GM08714 (cell line): ENCODE measurements around the gene TBC1D30.
"Not testable (repeated sequence)": the region's sequence is repeated elsewhere in the genome, so short reads cannot be mapped to it uniquely, and the experiment has no call there.

Experiments
- H3K4me3 ChIP-seq: fragments of 200-500 bp; sonication (Bioruptor generic); 2 replicates; pipeline ENCODE4 v1.5.1; 2014; ENCODE audit warnings: mild to moderate bottlenecking, low read length, inconsistent platforms
- ZNF274 ChIP-seq: IDR thresholded peaks from 2 replicates; pipeline ENCODE4 v1.6.1; 2012; ENCODE audit warnings: mild to moderate bottlenecking, low read depth, low read length

The TBC1D30 gene, protein sequence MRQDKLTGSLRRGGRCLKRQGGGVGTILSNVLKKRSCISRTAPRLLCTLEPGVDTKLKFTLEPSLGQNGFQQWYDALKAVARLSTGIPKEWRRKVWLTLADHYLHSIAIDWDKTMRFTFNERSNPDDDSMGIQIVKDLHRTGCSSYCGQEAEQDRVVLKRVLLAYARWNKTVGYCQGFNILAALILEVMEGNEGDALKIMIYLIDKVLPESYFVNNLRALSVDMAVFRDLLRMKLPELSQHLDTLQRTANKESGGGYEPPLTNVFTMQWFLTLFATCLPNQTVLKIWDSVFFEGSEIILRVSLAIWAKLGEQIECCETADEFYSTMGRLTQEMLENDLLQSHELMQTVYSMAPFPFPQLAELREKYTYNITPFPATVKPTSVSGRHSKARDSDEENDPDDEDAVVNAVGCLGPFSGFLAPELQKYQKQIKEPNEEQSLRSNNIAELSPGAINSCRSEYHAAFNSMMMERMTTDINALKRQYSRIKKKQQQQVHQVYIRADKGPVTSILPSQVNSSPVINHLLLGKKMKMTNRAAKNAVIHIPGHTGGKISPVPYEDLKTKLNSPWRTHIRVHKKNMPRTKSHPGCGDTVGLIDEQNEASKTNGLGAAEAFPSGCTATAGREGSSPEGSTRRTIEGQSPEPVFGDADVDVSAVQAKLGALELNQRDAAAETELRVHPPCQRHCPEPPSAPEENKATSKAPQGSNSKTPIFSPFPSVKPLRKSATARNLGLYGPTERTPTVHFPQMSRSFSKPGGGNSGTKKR

DNA sequence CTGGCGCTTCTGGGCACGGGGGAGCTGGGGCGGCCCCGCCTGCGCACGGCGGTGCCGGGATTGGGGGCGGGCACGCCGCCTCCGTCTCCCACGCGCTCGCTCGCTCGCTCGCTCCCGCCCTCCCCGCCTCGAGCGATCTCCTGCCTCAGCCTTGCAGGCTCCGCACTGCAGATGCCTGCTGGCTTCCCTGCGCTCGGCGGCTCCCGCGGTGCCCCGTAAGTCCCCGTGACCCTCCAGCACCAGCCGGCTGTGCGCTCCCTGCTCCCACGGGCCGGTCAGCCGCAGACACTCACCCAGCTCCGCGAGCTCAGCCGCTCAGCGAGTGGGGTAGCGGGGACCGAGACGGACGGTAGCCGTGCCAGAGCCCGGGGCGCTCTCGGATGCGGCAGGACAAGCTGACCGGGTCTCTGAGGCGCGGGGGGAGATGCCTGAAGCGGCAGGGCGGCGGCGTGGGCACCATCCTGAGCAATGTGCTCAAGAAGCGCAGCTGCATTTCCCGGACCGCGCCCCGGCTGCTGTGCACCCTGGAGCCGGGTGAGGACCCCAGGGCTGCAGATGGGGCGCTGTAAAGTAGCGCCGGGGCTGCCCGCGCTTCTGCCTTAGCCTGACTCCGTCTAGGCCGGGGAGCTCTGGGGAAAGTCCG, at the start of gene TBC1D30:
Gene TBC1D30, plus strand, starts transcription at position 148 of the 643 bp plus-strand sequence. Its CDS starts 233 bp downstream, at position 381.
- TF ChIP-seq ZNF274, result no peak
- peak within 1 kb of the TSS; percentile 55; the same call in 1 of the 2 replicates for H3K4me3 ChIP-seq

- not testable (repeated sequence) for H3K4me3 ChIP-seq
These were observed 49.2 kb upstream of the TBC1D30 start for GRCh38 chr12:64775147-64775736.

DNA sequence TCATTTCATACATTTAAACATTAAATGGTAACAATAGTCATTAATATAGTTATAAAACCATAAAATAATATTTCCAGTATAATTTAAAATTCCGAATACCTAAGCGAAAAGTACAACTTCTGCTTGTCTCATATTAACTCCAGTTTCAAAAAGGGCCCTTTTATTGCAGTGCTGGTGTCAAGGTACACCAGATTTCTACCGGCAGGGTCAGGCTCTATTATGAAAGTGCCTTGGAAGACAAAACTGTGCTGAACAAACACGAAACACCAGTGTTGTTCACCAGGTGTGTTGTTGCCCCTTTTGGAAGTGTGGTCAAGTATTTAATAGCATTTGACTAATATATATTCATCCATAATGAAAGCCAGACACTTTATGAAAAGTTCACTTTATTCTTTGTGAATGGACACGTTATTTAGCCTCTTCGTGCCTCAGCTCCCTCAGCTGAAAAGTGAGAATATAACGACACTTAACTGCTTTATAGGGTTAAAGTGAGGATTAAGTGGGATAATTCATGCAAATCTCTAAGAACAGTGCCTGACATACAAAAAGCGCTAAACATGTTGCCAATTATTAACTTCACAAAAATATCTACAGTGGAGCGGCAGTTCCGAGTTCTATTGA, 45.0 kb upstream of the TBC1D30 start:
- no peak for TF ChIP-seq ZNF274
- no peak overlapping the region for H3K4me3 ChIP-seq

DNA sequence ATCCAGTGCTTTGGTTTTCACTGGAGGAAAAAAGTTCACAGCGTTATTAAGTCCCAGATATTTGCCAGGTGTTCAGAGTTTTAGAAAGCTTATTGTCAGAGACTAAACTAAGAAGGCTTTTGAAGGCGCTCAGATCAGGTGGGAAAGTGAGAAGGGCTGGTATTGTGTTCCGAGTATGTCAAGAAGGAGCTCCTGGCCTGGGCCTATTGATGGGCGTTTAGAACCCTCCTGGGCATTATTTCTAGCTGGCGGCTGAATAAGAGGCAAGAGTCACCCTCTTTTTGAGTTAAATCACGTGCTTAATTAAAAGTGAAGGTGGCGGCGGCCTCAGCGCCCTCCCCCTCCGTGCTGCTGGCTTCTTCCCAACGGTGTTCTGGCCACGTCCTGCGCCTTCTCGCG, 44.3 kb upstream of the TBC1D30 start:
- TF ChIP-seq ZNF274, result no peak
- peak overlapping the region; percentile 55; the same call in 1 of the 2 replicates for H3K4me3 ChIP-seq

- no peak for TF ChIP-seq ZNF274
- peak overlapping the region; percentile 55; the same call in 1 of the 2 replicates for H3K4me3 ChIP-seq
These were observed 43.7 kb upstream of the TBC1D30 start for GRCh38 chr12:64780531-64781279.

GRCh38 chr12:64781280-64782190, 42.9 kb upstream of the TBC1D30 start:
- TF ChIP-seq ZNF274, result no peak
- H3K4me3 ChIP-seq, result peak overlapping the region; percentile 55

- H3K4me3 ChIP-seq, result no peak overlapping the region
- no peak for TF ChIP-seq ZNF274
These were observed 42.1 kb upstream of the TBC1D30 start for GRCh38 chr12:64782191-64782876.

- no peak overlapping the region for H3K4me3 ChIP-seq
- TF ChIP-seq ZNF274, result no peak
These were observed 38.6 kb upstream of the TBC1D30 start for GRCh38 chr12:64785838-64786237.

DNA sequence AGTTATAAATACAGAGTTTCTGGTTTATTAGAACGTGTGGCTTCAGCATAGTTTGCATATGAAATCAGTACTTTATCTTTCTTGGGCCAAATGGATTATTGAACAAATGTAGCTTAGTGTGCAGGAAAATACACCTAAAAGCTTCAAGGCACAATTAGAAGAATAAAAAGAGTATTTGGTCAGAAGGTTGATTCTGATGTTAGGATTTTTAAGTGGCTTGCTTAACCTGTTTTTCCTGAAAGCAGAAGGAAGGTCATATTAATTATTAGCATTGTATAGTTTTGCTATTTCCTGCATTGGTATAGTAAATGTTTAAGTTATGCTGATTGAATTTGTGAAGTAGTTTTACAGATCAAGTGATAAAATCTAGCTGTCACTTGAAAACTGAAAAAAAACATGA, 34.3 kb upstream of the TBC1D30 start:
- H3K4me3 ChIP-seq, result no peak overlapping the region
- TF ChIP-seq ZNF274, result no peak

GRCh38 chr12:64791036-64791435, 33.4 kb upstream of the TBC1D30 start:
- no peak overlapping the region for H3K4me3 ChIP-seq
- no peak for TF ChIP-seq ZNF274

- no peak for TF ChIP-seq ZNF274
- no peak overlapping the region for H3K4me3 ChIP-seq
These were observed 32.3 kb upstream of the TBC1D30 start for GRCh38 chr12:64792128-64792527.

GRCh38 chr12:64793610-64794009, 30.8 kb upstream of the TBC1D30 start:
- TF ChIP-seq ZNF274, result no peak
- no peak overlapping the region for H3K4me3 ChIP-seq
